ENCODE data around the gene CHST12. TPM values are rescaled to one million over a fixed set of nuclear protein-coding genes. Genes with fewer than 3 reads are reported as not detected.

Gene CHST12
- total RNA-seq, 1 donor from 2014 or later: 18.5 TPM

GRCh38 chr7:2445047-2445446 is 41.6 kb downstream of the CHST12 start:
- no peaks in the 10 kb centered on the region for H3K9me3 ChIP-seq (ENCODE audit: insufficient read depth, low read depth, low read length)
- H2AFZ ChIP-seq (ENCODE audit: low read depth, low read length): no peak overlapping the region
- H3K36me3 ChIP-seq (ENCODE audit: insufficient read depth, low read length): no peaks in the 10 kb centered on the region
- no peaks in the 10 kb centered on the region for H3K79me2 ChIP-seq (ENCODE audit: insufficient read depth, low read length)
- TF ChIP-seq EZH2 (IDR thresholded peaks at IDR 0.05; ENCODE audit: insufficient read depth, low read length): no peak
- no peak for TF ChIP-seq CTCF (IDR thresholded peaks at IDR 0.05; ENCODE audit: insufficient read depth, low read depth, low read length)
- Mint-ChIP-seq H3K36me3 (ENCODE audit: low read depth, unreplicated experiment) (peaks cover 10% of the 10 kb centered on the region), H3K27me3 (ENCODE audit: low read depth, unreplicated experiment) (peaks cover 3% of the 10 kb centered on the region), H3K4me1 (ENCODE audit: low read depth, unreplicated experiment) (peaks cover 8% of the 10 kb centered on the region), H3K27ac (ENCODE audit: unreplicated experiment) (peak overlapping the region; percentile 74), H3K4me3 (ENCODE audit: unreplicated experiment) (no peak overlapping the region), H3K9me3 (ENCODE audit: unreplicated experiment) (no peaks in the 10 kb centered on the region)
- H3K4me1 ChIP-seq (ENCODE audit: insufficient read depth, low read length): peaks cover 9% of the 10 kb centered on the region
- peak overlapping the region; percentile 26 for H3K4me2 ChIP-seq (ENCODE audit: low read length)
- FAIRE-seq (no peak), DNase-seq (ENCODE audit: low read depth) (no peak)
- H4K20me1 ChIP-seq (ENCODE audit: insufficient read depth, low read length): no peaks in the 10 kb centered on the region
- no peaks in the 10 kb centered on the region for H3K27me3 ChIP-seq (ENCODE audit: insufficient read depth, low read length)
- H3K9ac ChIP-seq (ENCODE audit: low read length): no peak overlapping the region
- peak overlapping the region; percentile 3 for H3K27ac ChIP-seq (ENCODE audit: low read depth, low read length)
- no peak overlapping the region for H3K4me3 ChIP-seq (ENCODE audit: insufficient read depth, low read depth, low read length)

- H3K4me3 Mint-ChIP-seq (ENCODE audit: unreplicated experiment): no peak overlapping the region
- peaks cover 9% of the 10 kb centered on the region for H3K4me1 ChIP-seq (ENCODE audit: insufficient read depth, low read length)
- H3K27me3 Mint-ChIP-seq (ENCODE audit: low read depth, unreplicated experiment): peaks cover 6% of the 10 kb centered on the region
- no peak for TF ChIP-seq CTCF (IDR thresholded peaks at IDR 0.05; ENCODE audit: insufficient read depth, low read depth, low read length)
- TF ChIP-seq EZH2 (IDR thresholded peaks at IDR 0.05; ENCODE audit: insufficient read depth, low read length): no peak
- H3K4me1 Mint-ChIP-seq (ENCODE audit: low read depth, unreplicated experiment): peaks cover 8% of the 10 kb centered on the region
- no peak overlapping the region for H3K9ac ChIP-seq (ENCODE audit: low read length)
- H3K27me3 ChIP-seq (ENCODE audit: insufficient read depth, low read length): no peaks in the 10 kb centered on the region
- peaks cover 7% of the 10 kb centered on the region for H3K36me3 Mint-ChIP-seq (ENCODE audit: low read depth, unreplicated experiment)
- H4K20me1 ChIP-seq (ENCODE audit: insufficient read depth, low read length): no peaks in the 10 kb centered on the region
- H3K4me3 ChIP-seq (ENCODE audit: insufficient read depth, low read depth, low read length): no peak overlapping the region
- no peak overlapping the region for H3K27ac Mint-ChIP-seq (ENCODE audit: unreplicated experiment)
- no peak overlapping the region for H2AFZ ChIP-seq (ENCODE audit: low read depth, low read length)
- H3K4me2 ChIP-seq (ENCODE audit: low read length): no peak overlapping the region
- H3K79me2 ChIP-seq (ENCODE audit: insufficient read depth, low read length): no peaks in the 10 kb centered on the region
- H3K36me3 ChIP-seq (ENCODE audit: insufficient read depth, low read length): no peaks in the 10 kb centered on the region
- H3K27ac ChIP-seq (ENCODE audit: low read depth, low read length): no peak overlapping the region
- H3K9me3 Mint-ChIP-seq (ENCODE audit: unreplicated experiment): no peaks in the 10 kb centered on the region
- H3K9me3 ChIP-seq (ENCODE audit: insufficient read depth, low read depth, low read length): no peaks in the 10 kb centered on the region
- DNase-seq (ENCODE audit: low read depth) (no peak), FAIRE-seq (no peak)
Measured at GRCh38 chr7:2445898-2446555, 42.6 kb downstream of the CHST12 start.

GRCh38 chr7:2446676-2447075 is 43.3 kb downstream of the CHST12 start:
- no peaks in the 10 kb centered on the region for H3K9me3 ChIP-seq (ENCODE audit: insufficient read depth, low read depth, low read length)
- FAIRE-seq: no peak
- H3K79me2 ChIP-seq (ENCODE audit: insufficient read depth, low read length): no peaks in the 10 kb centered on the region
- H2AFZ ChIP-seq (ENCODE audit: low read depth, low read length): no peak overlapping the region
- H3K27me3 Mint-ChIP-seq (ENCODE audit: low read depth, unreplicated experiment): peaks cover 6% of the 10 kb centered on the region
- no peaks in the 10 kb centered on the region for H3K27me3 ChIP-seq (ENCODE audit: insufficient read depth, low read length)
- no peak overlapping the region for H3K27ac Mint-ChIP-seq (ENCODE audit: unreplicated experiment)
- no peak overlapping the region for H3K27ac ChIP-seq (ENCODE audit: low read depth, low read length)
- peaks cover 8% of the 10 kb centered on the region for H3K4me1 Mint-ChIP-seq (ENCODE audit: low read depth, unreplicated experiment)
- no peaks in the 10 kb centered on the region for H4K20me1 ChIP-seq (ENCODE audit: insufficient read depth, low read length)
- H3K4me3 ChIP-seq (ENCODE audit: insufficient read depth, low read depth, low read length): no peak overlapping the region
- H3K36me3 Mint-ChIP-seq (ENCODE audit: low read depth, unreplicated experiment): peaks cover 7% of the 10 kb centered on the region
- no peak for DNase-seq (ENCODE audit: low read depth)
- H3K4me1 ChIP-seq (ENCODE audit: insufficient read depth, low read length): peaks cover 15% of the 10 kb centered on the region
- TF ChIP-seq EZH2 (IDR thresholded peaks at IDR 0.05; ENCODE audit: insufficient read depth, low read length) (no peak), CTCF (IDR thresholded peaks at IDR 0.05; ENCODE audit: insufficient read depth, low read depth, low read length) (no peak)
- H3K9ac ChIP-seq (ENCODE audit: low read length): no peak overlapping the region
- no peaks in the 10 kb centered on the region for H3K36me3 ChIP-seq (ENCODE audit: insufficient read depth, low read length)
- no peak overlapping the region for H3K4me3 Mint-ChIP-seq (ENCODE audit: unreplicated experiment)
- H3K9me3 Mint-ChIP-seq (ENCODE audit: unreplicated experiment): no peaks in the 10 kb centered on the region
- H3K4me2 ChIP-seq (ENCODE audit: low read length): no peak overlapping the region

Data from astrocyte (in vitro differentiated cells and primary cell).